ENCODE data around the gene HSPB6. TPM values are rescaled to one million over a fixed set of nuclear protein-coding genes. Genes with fewer than 3 reads are reported as not detected.

Gene HSPB6
- total and polyA plus RNA-seq, 5 donors = 107 to 209 (median 150) TPM

DNA sequence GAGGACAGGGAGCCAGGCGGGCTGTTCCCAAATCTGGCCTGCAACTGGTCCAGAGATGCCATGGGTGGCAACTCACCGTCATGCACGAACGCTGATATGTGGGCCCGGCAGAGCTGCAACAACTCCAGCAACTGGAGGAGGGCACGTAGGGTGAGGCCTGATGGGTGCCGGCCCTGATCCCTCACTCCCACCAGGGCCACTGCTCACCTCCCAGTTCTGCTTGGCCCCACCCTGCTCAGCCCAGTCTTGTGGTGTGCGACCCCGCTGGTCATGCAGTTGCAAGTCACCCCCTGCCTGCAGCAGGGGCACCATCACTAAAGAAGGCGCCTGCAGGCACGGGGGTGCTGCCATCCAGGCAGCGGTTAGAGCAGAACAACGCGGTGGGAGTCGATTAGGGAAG lies 35.5 kb upstream of the HSPB6 start:
- Histone ChIP-seq H3K4me3 (ENCODE audit: low read length) (no peak overlapping the region), H3K27ac (ENCODE audit: low read length) (no peak overlapping the region), H3K9me3 (ENCODE audit: control insufficient read depth, low read length) (no peaks in the 10 kb centered on the region), H3K27me3 (ENCODE audit: control insufficient read depth, insufficient read depth) (no peaks in the 10 kb centered on the region), H3K4me1 (ENCODE audit: control insufficient read depth, insufficient read depth, low read length) (no peaks in the 10 kb centered on the region)
- DNase-seq (no peak), ATAC-seq (no peak)
- WGBS = 81% methylated on average over 15 of the region's 15 CpGs
- intact Hi-C loops (cut with DNase I) = no loop called here

DNA sequence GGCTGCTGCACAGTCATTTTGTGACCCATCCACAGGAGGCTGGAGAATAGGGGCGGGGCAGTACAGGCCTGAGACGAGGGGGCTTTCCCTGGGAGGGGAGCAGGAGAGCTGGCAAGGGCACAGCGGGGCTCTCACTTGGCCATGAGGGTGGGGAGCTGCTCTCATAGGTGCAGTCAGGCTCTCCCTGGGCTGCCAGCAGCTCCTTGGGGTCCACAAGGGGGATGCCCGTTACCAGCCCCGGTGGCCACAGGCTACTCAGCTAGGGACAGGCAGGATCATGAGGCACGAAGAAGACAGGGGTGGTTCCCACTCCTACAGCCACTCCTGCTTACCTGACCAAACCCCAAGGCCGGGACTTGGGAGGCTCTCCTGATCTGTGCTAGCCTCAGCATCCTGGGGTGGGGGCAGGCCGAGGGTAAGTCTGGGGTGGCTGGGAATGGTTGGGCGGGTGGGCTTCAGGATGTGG lies 35.0 kb upstream of the HSPB6 start:
- DNase-seq = no peak
- Histone ChIP-seq H3K9me3 (ENCODE audit: control insufficient read depth, low read length) (no peaks in the 10 kb centered on the region), H3K27ac (ENCODE audit: low read length) (no peak overlapping the region), H3K4me3 (ENCODE audit: low read length) (no peak overlapping the region), H3K27me3 (ENCODE audit: control insufficient read depth, insufficient read depth) (no peaks in the 10 kb centered on the region), H3K4me1 (ENCODE audit: control insufficient read depth, insufficient read depth, low read length) (no peaks in the 10 kb centered on the region)
- WGBS = 89% methylated on average over 9 of the region's 9 CpGs
- intact Hi-C loops (cut with DNase I) = no loop called here
- no peak for ATAC-seq

DNA sequence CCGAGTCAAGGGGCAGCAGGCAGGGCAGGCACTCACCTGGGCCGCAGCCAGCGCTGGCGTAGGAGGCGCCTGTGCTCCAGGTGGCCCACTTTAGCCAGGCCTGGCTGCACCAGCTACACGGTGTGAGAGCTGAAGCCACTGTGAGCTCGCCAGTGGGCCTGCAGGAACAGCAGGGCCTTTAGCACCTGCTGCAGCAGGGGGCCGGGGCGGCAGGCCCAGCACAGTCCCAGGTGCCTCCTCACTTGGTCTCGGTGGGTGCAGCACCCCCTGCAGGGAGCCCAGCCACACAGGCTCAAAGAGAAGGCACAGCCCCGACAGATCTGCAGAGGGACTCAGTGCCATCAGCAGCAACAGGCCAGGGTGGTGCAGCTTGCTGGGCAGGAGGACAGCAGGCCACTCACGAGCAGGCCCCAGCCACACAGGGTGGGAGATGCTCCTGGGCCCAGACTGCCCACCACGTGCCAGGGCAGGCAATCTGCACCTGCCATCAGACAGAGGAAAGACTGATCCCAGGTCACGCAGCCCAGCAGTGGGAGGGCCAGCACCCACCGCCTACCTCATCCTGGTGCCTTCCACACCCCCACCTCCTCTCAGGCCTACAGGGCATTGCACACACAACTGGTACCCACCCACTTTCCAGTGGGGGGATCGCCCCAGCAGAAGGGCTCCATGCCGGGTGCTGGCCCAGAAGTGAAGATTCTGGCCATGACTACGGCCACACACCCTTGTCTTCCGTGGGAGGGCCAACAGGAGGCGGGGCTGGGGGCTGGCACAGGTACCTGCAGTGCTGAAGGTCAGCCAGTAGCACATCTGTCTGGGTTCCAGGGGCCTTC lies 34.4 kb upstream of the HSPB6 start:
- Histone ChIP-seq H3K9me3 (ENCODE audit: control insufficient read depth, low read length) (no peaks in the 10 kb centered on the region), H3K27me3 (ENCODE audit: control insufficient read depth, insufficient read depth) (no peaks in the 10 kb centered on the region), H3K27ac (ENCODE audit: low read length) (no peak overlapping the region), H3K4me1 (ENCODE audit: control insufficient read depth, insufficient read depth, low read length) (no peaks in the 10 kb centered on the region), H3K4me3 (ENCODE audit: low read length) (no peak overlapping the region)
- intact Hi-C loops (cut with DNase I) = no loop called here
- WGBS = 56% methylated on average over 20 of the region's 20 CpGs
- ATAC-seq (no peak), DNase-seq (peak in 1 of 3 donors; percentile 51)

DNA sequence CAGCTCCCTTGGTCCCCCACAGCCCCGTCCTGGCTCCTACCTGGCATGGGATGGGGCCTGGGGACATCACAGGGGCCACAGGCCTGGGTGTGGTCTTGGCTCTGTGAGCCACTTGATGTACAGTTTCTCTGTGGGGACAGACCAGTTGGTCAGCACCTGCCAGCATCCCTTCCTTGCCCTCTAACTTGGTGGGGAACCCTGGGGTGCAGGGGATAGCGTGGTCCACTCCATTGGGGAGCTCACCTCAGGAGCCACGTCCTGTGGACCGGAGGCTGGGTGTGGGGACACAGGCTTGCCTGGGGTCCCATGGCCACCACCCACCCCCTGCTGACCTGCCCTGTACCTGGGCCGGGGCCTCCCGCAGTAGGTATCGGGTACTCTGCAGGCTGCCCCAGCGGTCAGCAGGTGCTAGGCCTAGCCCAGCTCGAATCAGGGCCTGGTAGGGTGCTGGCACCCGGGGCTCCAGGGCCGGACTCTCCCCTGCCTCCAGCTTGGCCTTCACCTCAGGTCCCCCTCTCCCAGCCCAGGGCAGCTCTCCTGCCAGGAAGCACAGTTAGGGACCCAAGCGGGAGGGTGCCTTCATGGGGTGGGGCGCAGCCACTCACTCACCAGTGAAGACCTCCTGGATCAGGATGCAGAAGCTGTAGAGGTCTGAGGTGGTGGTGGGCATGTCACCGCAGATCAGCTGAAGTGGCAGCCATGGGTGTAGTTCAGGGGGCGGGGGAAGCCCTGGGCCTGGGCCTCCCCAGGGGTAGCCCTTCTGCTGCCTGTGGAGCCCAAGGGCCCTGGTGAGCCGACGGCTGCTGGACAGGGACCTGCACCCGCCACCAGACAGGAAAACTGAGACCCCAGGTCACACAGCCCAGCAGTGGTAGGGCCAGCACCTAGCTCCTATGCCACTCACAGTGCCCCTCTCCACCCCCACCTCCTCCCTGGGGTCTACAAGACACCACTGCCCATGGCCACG lies 33.4 kb upstream of the HSPB6 start:
- no peaks in the 10 kb centered on the region for H3K9me3 ChIP-seq (ENCODE audit: control insufficient read depth, low read length)
- no peak overlapping the region for H3K27ac ChIP-seq (ENCODE audit: low read length)
- no peak overlapping the region for H3K4me3 ChIP-seq (ENCODE audit: low read length)
- H3K4me1 ChIP-seq (ENCODE audit: control insufficient read depth, insufficient read depth, low read length) = no peaks in the 10 kb centered on the region
- no peaks in the 10 kb centered on the region for H3K27me3 ChIP-seq (ENCODE audit: control insufficient read depth, insufficient read depth)
- intact Hi-C loops (cut with DNase I) = no loop called here
- DNase-seq = no peak
- WGBS = 84% methylated on average over 19 of the region's 19 CpGs
- ATAC-seq = peak in 1 of 2 donors; percentile 4

DNA sequence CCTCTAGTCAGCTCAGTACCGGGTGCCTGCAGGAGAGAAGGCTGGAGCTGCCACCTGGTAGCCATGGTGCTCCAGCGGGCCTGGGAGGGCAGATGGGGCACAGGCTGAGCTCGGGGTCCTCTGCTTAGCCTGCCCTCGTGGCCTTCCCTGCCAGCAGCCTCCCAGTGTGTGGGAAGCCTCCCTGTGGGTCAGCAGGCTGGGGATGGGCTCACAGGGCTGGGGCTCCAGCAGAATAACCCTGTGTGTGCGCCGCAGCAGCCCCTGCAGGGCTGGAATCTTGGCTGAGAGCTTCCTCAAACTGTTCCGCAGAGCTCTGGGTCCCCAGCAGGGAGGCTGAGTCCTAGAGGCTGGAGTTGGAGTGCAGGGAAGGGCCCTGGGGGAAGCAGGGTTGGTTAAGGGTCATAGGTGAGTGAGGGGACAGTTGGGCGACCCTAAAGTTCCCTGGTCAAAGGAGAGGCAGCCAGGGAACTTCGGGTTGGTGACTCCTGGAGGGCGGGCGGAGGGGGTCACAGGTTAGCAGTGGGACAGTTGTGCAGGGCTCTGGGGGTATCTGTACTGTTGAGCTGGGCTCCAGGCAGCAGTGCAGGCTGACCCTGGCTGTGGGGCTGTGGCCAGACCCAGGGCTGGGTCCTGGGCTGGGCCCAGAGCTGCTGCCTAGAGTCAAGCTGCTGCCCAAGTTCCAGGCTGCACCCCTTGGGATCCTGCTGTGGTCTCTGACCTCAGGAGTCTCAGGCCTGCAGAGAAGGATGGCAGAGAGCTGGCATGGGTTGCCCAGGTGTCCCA lies 32.6 kb upstream of the HSPB6 start:
- H3K4me3 ChIP-seq (ENCODE audit: low read length) = no peak overlapping the region
- no peaks in the 10 kb centered on the region for H3K9me3 ChIP-seq (ENCODE audit: control insufficient read depth, low read length)
- H3K27ac ChIP-seq (ENCODE audit: low read length) = no peak overlapping the region
- no peaks in the 10 kb centered on the region for H3K4me1 ChIP-seq (ENCODE audit: control insufficient read depth, insufficient read depth, low read length)
- no peak for DNase-seq
- H3K27me3 ChIP-seq (ENCODE audit: control insufficient read depth, insufficient read depth) = no peaks in the 10 kb centered on the region
- no peak for ATAC-seq
- WGBS = 85% methylated on average over 11 of the region's 11 CpGs
- intact Hi-C loops (cut with DNase I) = no loop called here

DNA sequence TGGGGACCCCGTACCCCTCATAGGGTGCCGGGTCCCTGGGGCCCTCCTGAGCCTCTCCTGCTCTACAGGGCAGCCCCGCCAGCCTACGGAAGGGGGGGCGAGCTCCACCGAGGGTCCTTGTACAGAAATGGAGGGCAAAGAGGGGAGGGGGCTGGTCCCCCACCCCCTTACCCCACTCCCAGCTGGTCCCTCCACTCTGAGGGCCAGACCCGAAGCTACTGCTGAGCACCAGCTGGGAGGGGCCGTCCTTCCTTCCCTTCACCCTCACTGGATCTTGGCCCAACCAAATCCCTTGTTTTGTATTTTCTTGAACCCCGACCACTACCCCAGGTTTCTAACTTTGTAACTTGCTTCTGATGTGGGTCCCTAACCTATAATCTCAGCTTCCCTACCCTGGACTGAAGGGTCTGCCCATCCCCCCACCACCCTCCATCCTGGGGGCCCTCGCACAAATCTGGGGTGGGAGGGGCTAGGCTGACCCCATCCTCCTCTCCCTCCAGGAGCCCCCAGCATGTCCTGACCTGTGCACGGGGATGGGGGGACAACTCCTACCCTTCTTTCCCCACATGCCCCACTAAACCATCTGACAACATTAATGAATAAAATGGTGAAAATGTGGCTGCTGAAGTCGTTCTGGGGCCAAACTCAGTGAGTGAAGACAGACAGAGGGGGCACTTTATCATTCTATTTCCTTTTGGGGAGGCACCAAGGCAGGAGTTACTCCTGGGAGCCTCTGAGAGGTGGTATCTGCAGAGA lies 31.6 kb upstream of the HSPB6 start:
- H3K9me3 ChIP-seq (ENCODE audit: control insufficient read depth, low read length) = no peaks in the 10 kb centered on the region
- no peak overlapping the region for H3K4me3 ChIP-seq (ENCODE audit: low read length)
- H3K4me1 ChIP-seq (ENCODE audit: control insufficient read depth, insufficient read depth, low read length) = no peaks in the 10 kb centered on the region
- ATAC-seq (no peak), DNase-seq (no peak)
- intact Hi-C loops (cut with DNase I) = no loop called here
- no peak overlapping the region for H3K27ac ChIP-seq (ENCODE audit: low read length)
- 80% methylated on average over 12 of the region's 12 CpGs for WGBS
- no peaks in the 10 kb centered on the region for H3K27me3 ChIP-seq (ENCODE audit: control insufficient read depth, insufficient read depth)

DNA sequence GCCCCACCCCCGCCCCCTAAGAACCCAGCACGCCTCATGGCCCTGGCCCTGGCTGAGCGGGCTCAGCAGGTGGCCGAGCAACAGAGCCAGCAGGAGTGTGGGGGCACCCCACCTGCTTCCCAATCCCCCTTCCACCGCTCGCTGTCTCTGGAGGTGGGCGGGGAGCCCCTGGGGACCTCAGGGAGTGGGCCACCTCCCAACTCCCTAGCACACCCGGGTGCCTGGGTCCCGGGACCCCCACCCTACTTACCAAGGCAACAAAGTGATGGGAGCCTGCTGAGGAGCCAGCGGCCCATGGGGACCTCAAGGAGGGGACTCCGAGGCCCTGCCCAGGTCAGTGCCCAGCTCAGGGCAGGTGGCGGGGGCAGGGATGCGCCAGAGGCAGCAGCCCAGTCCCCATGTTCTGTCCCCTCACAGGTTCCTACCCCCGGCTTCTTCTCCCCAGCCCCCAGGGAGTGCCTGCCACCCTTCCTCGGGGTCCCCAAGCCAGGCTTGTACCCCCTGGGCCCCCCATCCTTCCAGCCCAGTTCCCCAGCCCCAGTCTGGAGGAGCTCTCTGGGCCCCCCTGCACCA lies 30.5 kb upstream of the HSPB6 start:
- H3K4me1 ChIP-seq (ENCODE audit: control insufficient read depth, insufficient read depth, low read length) = no peaks in the 10 kb centered on the region
- DNase-seq = no peak
- H3K27me3 ChIP-seq (ENCODE audit: control insufficient read depth, insufficient read depth) = no peaks in the 10 kb centered on the region
- H3K4me3 ChIP-seq (ENCODE audit: low read length) = no peak overlapping the region
- ATAC-seq = no peak
- 96% methylated on average over 15 of the region's 15 CpGs for WGBS
- no peaks in the 10 kb centered on the region for H3K9me3 ChIP-seq (ENCODE audit: control insufficient read depth, low read length)
- no peak overlapping the region for H3K27ac ChIP-seq (ENCODE audit: low read length)
- intact Hi-C loops (cut with DNase I) = no loop called here

DNA sequence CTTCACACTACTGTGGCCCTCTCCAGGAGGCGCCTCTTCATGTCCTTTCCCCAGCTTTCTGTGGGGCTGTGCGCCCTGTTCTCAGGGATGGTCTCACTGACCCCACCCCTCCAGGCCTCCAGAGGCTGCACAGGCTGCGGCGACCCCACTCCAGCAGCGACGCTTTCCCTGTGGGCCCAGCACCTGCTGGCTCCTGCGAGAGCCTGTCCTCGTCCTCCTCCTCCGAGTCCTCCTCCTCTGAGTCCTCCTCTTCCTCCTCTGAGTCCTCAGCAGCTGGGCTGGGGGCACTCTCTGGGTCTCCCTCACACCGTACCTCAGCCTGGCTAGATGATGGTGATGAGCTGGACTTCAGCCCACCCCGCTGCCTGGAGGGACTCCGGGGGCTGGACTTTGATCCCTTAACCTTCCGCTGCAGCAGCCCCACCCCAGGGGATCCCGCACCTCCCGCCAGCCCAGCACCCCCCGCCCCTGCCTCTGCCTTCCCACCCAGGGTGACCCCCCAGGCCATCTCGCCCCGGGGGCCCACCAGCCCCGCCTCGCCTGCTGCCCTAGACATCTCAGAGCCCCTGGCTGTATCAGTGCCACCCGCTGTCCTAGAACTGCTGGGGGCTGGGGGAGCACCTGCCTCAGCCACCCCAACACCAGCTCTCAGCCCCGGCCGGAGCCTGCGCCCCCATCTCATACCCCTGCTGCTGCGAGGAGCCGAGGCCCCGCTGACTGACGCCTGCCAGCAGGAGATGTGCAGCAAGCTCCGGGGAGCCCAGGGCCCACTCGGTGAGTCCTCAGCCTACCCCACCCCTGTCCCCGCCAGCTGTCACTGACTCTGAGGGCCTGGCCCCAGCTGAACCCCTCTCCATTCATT lies 29.7 kb upstream of the HSPB6 start:
- DNase-seq = no peak
- H3K27ac ChIP-seq (ENCODE audit: low read length) = no peak overlapping the region
- no peaks in the 10 kb centered on the region for H3K9me3 ChIP-seq (ENCODE audit: control insufficient read depth, low read length)
- intact Hi-C loops (cut with DNase I) = no loop called here
- 90% methylated on average over 31 of the region's 31 CpGs for WGBS
- ATAC-seq = no peak
- no peaks in the 10 kb centered on the region for H3K4me1 ChIP-seq (ENCODE audit: control insufficient read depth, insufficient read depth, low read length)
- no peak overlapping the region for H3K4me3 ChIP-seq (ENCODE audit: low read length)
- no peaks in the 10 kb centered on the region for H3K27me3 ChIP-seq (ENCODE audit: control insufficient read depth, insufficient read depth)

DNA sequence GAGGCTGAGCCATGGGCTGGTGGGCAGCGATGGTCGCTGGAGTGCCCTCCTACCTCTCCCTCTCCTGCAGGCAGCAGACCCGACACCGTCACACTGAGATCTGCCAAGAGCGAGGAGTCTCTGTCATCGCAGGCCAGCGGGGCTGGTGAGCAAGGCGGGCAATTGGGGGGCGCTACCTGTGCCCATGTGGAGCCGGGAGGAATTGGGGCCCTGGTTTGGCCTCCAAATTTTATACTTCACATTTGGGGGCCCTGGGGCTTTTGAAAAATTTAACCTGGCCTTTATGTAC lies 28.5 kb upstream of the HSPB6 start:
- DNase-seq = no peak
- ATAC-seq = no peak
- WGBS = 89% methylated on average over 10 of the region's 10 CpGs
- Histone ChIP-seq H3K9me3 (ENCODE audit: control insufficient read depth, low read length) (no peaks in the 10 kb centered on the region), H3K4me1 (ENCODE audit: control insufficient read depth, insufficient read depth, low read length) (no peaks in the 10 kb centered on the region), H3K4me3 (ENCODE audit: low read length) (no peak overlapping the region), H3K27ac (ENCODE audit: low read length) (no peak overlapping the region), H3K27me3 (ENCODE audit: control insufficient read depth, insufficient read depth) (no peaks in the 10 kb centered on the region)
- intact Hi-C loops (cut with DNase I) = no loop called here
